AG04449 (cell line): ENCODE measurements around the gene KMT2C.
"Not testable (repeated sequence)": the region's sequence is repeated elsewhere in the genome, so short reads cannot be mapped to it uniquely, and the experiment has no call there.

ENCODE experiments used
- CTCF ChIA-PET: fragments of 350-600 bp; formaldehyde crosslinking; extraction: SDS; loops from one replicate; lab custom pipeline; 2021; ENCODE audit warnings: antibody characterized with exemption; lab: Yijun Ruan, JAX
- POLR2A ChIA-PET: fragments of 400-600, 350-600 bp; formaldehyde crosslinking; extraction: SDS; loops from one replicate; lab custom pipeline; 2020; ENCODE audit warnings: antibody characterized with exemption, inconsistent platforms; lab: Yijun Ruan, JAX
- DNase-seq: peaks from one replicate; pipeline ENCODE4 v3.0.0-alpha.2; 2010; ENCODE audit warnings: low read depth, low spot score
- H3K4me3 ChIP-seq: 2 replicates; pipeline ENCODE4 v1.5.1; 2011; ENCODE audit warnings: low read depth, mild to moderate bottlenecking, control low read depth, low read length
- CTCF ChIP-seq: IDR thresholded peaks from one replicate; pipeline ENCODE4 v1.5.1; 2011; ENCODE audit warnings: mild to moderate bottlenecking, moderate library complexity, low read length, control low read depth, inconsistent platforms; ENCODE audit not compliant: insufficient read depth; ENCODE audit errors: missing control alignments

The KMT2C gene

GRCh38 chr7:152313831-152314604, 121.8 kb downstream of the KMT2C start:
- POLR2A ChIA-PET, result no interaction called here
- CTCF ChIA-PET, result interaction anchor here (1.2 to 1.7 kb wide), 3 partner anchors 10 to 80 kb away, joined by 3 to 4 read pairs (median 3); no protein-coding TSS in a partner anchor
- DNase-seq, result peak; percentile 17
- no peak overlapping the region for H3K4me3 ChIP-seq
- no peak for TF ChIP-seq CTCF

GRCh38 chr7:152313217-152313616, 122.6 kb downstream of the KMT2C start:
- H3K4me3 ChIP-seq, result no peak overlapping the region
- DNase-seq, result no peak
- CTCF ChIA-PET, result interaction anchor here (1.2 to 1.7 kb wide), 2 partner anchors 9 to 81 kb away, joined by 3 to 4 read pairs; no protein-coding TSS in a partner anchor
- POLR2A ChIA-PET, result no interaction called here
- no peak for TF ChIP-seq CTCF

GRCh38 chr7:152312316-152312715, 123.5 kb downstream of the KMT2C start:
- no peak overlapping the region for H3K4me3 ChIP-seq
- ChIA-PET CTCF (no interaction called here), POLR2A (no interaction called here)
- no peak for TF ChIP-seq CTCF
- no peak for DNase-seq

GRCh38 chr7:152307902-152308301, 127.9 kb downstream of the KMT2C start:
- no peak overlapping the region for H3K4me3 ChIP-seq
- TF ChIP-seq CTCF, result no peak
- CTCF ChIA-PET, result interaction anchor here (1.1 kb wide), 1 partner anchor 399 kb away, joined by 3 read pairs; no protein-coding TSS in a partner anchor

GRCh38 chr7:152299542-152300143, 136.2 kb downstream of the KMT2C start:
- POLR2A ChIA-PET, DNase-seq, CTCF ChIA-PET, H3K4me3 ChIP-seq: not testable (repeated sequence)

More at GRCh38 chr7:152307902-152308301, 127.9 kb downstream of the KMT2C start:
- POLR2A ChIA-PET, result no interaction called here
- DNase-seq, result no peak

GRCh38 chr7:152292897-152293296, 142.9 kb downstream of the KMT2C start:
- ChIA-PET CTCF (interaction anchor here (1.2 kb wide), 1 partner anchor 414 kb away, joined by 3 read pairs; no protein-coding TSS in a partner anchor), POLR2A (no interaction called here)
- TF ChIP-seq CTCF, result no peak

GRCh38 chr7:152286972-152287371, 148.8 kb downstream of the KMT2C start:
- POLR2A ChIA-PET, DNase-seq, CTCF ChIA-PET, H3K4me3 ChIP-seq: not testable (repeated sequence)

More at GRCh38 chr7:152292897-152293296, 142.9 kb downstream of the KMT2C start:
- DNase-seq, result no peak
- H3K4me3 ChIP-seq, result no peak overlapping the region

- DNase-seq, CTCF ChIA-PET, POLR2A ChIA-PET, H3K4me3 ChIP-seq: not testable (repeated sequence)
These were observed 149.6 kb downstream of the KMT2C start for GRCh38 chr7:152286219-152286618.

GRCh38 chr7:152284998-152285397, 150.8 kb downstream of the KMT2C start:
- CTCF ChIA-PET, DNase-seq, POLR2A ChIA-PET, H3K4me3 ChIP-seq: not testable (repeated sequence)

GRCh38 chr7:152277687-152278086, 158.1 kb downstream of the KMT2C start:
- POLR2A ChIA-PET, DNase-seq, H3K4me3 ChIP-seq, CTCF ChIA-PET: not testable (repeated sequence)
